Skeletal muscle satellite cell (primary cell): ENCODE results near the gene FBRS.
"Not testable (repeated sequence)": the region's sequence is repeated elsewhere in the genome, so short reads cannot be mapped to it uniquely, and the experiment has no call there.

Experiments used
- H3K27me3 ChIP-seq: 2 replicates; pipeline ENCODE4 v1.7.0; 2013; ENCODE audit warnings: low read length; ENCODE audit not compliant: control insufficient read depth, insufficient read depth
- H3K36me3 ChIP-seq: 2 replicates; pipeline ENCODE4 v1.7.0; 2013; ENCODE audit warnings: mild to moderate bottlenecking, control low read depth, low read length; ENCODE audit not compliant: insufficient read depth
- H3K4me1 ChIP-seq: 2 replicates; pipeline ENCODE4 v1.7.0; 2013; ENCODE audit warnings: low read length; ENCODE audit not compliant: control insufficient read depth, insufficient read depth
- H3K4me2 ChIP-seq: 2 replicates; pipeline ENCODE4 v1.7.0; 2013; ENCODE audit warnings: mild to moderate bottlenecking, low read length
- H3K4me3 ChIP-seq: 2 replicates; pipeline ENCODE4 v1.7.0; 2013; ENCODE audit warnings: low read length
- H3K9ac ChIP-seq: 2 replicates; pipeline ENCODE4 v1.7.0; 2013; ENCODE audit warnings: mild to moderate bottlenecking, low read depth, low read length, moderate library complexity
- H3K9me3 ChIP-seq: replicated peaks from 2 replicates; pipeline ENCODE4 v1.7.0; 2013; ENCODE audit warnings: mild to moderate bottlenecking, control low read depth, low read length

The FBRS gene

GRCh38 chr16:30692396-30693064, 34.3 kb downstream of the FBRS start:
- no peak overlapping the region for H3K9ac ChIP-seq
- H3K4me2 ChIP-seq = no peak overlapping the region
- no peak overlapping the region for H3K4me3 ChIP-seq
- H3K9me3 ChIP-seq = no peaks in the 10 kb centered on the region
- H3K27me3 ChIP-seq = no peaks in the 10 kb centered on the region
- H3K36me3 ChIP-seq = no peaks in the 10 kb centered on the region
- H3K4me1 ChIP-seq = peaks cover 3% of the 10 kb centered on the region

GRCh38 chr16:30694926-30695693, 36.9 kb downstream of the FBRS start:
- Histone ChIP-seq H3K4me1 (peaks cover 10% of the 10 kb centered on the region), H3K36me3 (peaks cover 2% of the 10 kb centered on the region), H3K9me3 (no peaks in the 10 kb centered on the region), H3K9ac (no peak overlapping the region), H3K4me3 (no peak overlapping the region), H3K27me3 (no peaks in the 10 kb centered on the region), H3K4me2 (no peak overlapping the region)

DNA sequence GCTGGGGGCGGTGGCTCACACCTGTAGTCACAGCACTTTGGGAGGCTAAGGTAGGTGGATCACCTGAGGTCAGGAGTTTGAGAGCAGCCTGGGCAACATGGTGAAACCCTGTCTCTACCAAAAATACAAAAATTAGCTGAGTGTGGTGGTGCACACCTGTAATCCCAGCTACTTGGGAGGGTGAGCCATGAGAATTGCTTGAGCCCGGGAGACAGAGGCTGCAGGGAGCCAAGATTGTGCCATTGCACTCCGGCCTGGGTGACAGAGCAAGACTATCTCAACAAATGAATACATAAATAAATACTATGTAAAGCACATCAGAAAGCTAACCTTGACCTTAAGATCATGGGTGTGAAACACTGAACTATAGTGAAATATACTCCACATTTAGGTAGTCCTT, 38.4 kb downstream of the FBRS start:
- not testable (repeated sequence) for H3K4me3 ChIP-seq, H3K4me2 ChIP-seq, H3K9me3 ChIP-seq, H3K27me3 ChIP-seq, H3K9ac ChIP-seq
- Histone ChIP-seq H3K4me1 (peaks cover 19% of the 10 kb centered on the region), H3K36me3 (peaks cover 18% of the 10 kb centered on the region)

DNA sequence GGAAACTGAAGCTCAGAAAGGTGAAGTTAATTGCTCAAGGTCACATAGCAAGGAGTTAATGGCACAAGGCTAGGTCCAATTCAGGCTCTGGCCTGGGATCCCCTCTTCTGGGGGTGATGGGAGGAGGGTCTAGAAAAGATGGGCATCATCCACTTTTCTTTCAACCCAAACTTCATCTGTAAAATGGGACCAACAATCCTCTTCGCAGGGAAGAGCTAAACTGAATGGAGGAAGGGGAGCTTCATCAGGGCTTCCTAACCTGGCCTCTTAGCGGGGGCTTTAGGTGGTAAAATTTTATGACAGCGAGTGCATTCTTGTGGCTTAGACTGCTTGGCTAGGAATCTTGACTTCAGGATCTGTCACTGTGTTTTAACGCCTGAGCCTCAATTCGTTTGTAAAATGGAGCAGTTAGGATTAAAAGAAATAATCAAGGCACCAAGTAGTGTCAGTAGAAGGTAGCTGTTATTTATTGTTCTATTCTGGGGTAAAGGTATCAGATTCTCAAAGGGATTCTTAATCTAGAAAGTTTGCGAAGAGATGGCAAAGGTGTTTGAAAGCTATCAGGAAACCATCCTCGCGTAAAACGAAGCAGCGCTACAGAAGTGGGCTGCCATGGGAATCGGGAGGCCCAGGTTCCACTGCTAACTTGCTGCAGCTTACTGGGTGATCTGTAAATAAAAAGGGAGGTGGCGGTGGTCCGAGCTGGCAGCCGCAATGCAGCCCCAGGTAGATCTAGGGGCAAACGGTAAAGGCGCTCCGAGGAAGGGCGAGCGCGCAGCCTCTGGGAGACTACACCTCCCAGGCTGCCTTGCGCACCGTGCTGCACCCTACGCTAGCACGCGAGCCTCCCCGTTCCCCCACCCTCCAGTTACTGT, 39.3 kb downstream of the FBRS start:
- H3K36me3 ChIP-seq = peaks cover 19% of the 10 kb centered on the region
- H3K4me2 ChIP-seq = peak overlapping the region; percentile 96
- no peaks in the 10 kb centered on the region for H3K9me3 ChIP-seq
- peaks cover 19% of the 10 kb centered on the region for H3K4me1 ChIP-seq
- H3K9ac ChIP-seq = peak overlapping the region; percentile 100
- no peaks in the 10 kb centered on the region for H3K27me3 ChIP-seq
- peak overlapping the region; percentile 98 for H3K4me3 ChIP-seq

DNA sequence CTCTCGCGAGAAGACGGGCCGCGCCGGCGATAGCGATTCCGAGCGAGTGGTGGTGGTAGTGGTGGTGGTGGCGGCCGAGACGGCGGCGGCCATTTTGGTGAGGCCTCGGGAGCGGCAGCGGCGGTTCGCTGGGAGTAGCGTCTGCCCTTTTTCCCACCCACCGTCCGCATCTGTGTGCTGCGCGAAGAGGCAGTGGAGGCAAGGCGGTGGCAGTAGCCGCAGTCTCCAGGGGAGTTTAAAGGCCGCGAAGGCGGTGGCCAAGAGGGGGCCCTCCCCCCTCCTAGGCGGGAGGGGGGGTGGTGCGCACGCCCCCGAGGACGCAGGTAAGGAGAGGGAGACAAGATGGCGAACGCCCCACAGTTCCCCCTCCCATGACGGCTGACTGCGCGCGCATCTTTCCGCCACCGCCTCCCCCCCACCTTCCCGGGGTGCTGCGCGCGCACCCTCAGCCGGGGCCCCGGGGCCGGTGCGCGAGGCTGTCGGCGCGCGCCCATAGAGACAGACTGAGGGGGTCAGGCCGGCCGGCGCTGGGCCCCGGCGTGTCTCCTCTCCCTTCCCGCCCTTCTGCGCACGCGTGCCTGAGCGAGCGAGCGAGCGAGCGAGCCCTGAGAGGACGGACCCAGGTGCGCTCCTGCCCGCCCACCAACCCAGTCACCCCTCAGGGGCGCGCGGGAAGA, 40.0 kb downstream of the FBRS start:
- Histone ChIP-seq H3K4me2 (peak overlapping the region; percentile 96), H3K36me3 (peaks cover 22% of the 10 kb centered on the region), H3K4me1 (peaks cover 19% of the 10 kb centered on the region), H3K27me3 (no peaks in the 10 kb centered on the region), H3K9me3 (no peaks in the 10 kb centered on the region), H3K9ac (peak overlapping the region; percentile 100), H3K4me3 (peak overlapping the region; percentile 98)

DNA sequence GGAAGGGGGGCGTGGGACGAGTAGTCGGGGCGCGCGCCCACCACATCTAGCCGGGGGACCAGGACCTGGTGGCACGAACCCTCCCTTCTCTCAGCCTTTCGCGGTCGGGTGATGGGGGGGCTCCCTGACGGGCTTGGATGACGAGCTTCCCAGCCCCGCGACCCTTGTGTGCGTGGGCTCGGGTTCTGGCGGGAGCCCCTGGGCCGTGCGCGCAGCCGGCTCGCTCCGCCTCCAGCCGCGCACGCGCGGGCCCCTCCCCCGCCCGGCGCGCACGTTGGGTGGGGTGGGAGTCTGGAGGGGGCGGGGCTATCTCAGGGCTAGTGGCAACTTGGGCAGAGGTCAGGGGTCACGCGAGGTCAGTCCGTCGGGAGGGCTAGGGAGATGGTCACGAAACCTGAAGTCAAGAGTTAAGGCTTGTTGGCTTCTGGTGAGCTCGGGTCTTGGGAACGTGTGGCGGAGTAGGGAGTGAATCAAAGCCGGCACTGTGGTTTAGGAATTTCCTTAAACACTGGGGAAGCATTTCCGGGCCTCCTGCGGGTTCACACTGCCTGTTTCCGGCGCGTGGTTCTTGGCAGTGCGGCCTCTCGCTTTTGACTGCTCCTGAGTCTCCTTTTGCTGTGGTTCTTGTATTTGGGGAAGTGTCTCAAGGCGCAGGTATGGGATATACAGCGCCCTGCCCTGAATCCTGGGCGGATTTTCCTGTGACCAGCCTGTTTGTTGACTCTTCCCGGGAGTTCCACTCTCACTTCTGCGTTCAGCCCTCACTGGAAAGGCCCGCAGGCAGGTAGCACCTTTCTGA, 40.8 kb downstream of the FBRS start, which contains the start of gene SRCAP:
Gene SRCAP, plus strand, starts transcription at position 356 of the 799 bp plus-strand sequence. CDS start 1,654 bp downstream, outside the sequence.
- Histone ChIP-seq H3K9ac (peak within 1 kb of the TSS; percentile 100), H3K9me3 (no peaks in the 10 kb centered on the region), H3K4me1 (peaks cover 19% of the 10 kb centered on the region), H3K36me3 (peaks cover 26% of the 10 kb centered on the region), H3K4me2 (peak within 1 kb of the TSS; percentile 96), H3K27me3 (no peaks in the 10 kb centered on the region), H3K4me3 (peak within 1 kb of the TSS; percentile 98)

DNA sequence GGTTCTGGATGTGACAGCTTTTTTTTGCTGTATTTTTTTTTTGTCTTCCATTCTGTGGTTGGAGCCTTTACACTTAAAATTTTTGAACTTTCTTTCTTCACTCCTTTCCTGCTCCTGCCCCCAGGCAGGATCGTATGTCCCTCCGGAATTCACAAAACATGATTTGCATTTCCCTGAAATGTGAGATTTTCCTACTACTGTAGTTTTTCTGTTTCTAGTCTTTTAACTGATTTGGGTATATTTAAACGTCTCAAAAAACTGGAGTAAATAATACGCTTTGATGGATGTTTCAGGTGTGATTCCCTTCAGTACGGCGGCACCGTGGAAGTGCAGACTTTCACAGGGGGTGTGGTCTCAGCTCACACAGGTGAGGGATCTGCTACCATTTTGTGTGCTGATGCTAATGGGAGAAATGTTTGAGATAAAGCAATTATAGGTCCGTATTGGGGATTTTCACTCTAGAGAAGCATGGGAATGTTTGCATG, 41.4 kb downstream of the FBRS start:
- H3K4me2 ChIP-seq = peak overlapping the region; percentile 96
- H3K27me3 ChIP-seq = no peaks in the 10 kb centered on the region
- no peaks in the 10 kb centered on the region for H3K9me3 ChIP-seq
- peaks cover 32% of the 10 kb centered on the region for H3K36me3 ChIP-seq
- H3K4me1 ChIP-seq = peaks cover 19% of the 10 kb centered on the region
- H3K4me3 ChIP-seq = peak overlapping the region; percentile 98
- peak overlapping the region; percentile 100 for H3K9ac ChIP-seq

GRCh38 chr16:30700491-30700890, 42.3 kb downstream of the FBRS start:
- peak overlapping the region; percentile 100 for H3K9ac ChIP-seq
- peaks cover 19% of the 10 kb centered on the region for H3K4me1 ChIP-seq
- no peaks in the 10 kb centered on the region for H3K27me3 ChIP-seq
- H3K4me2 ChIP-seq = peak overlapping the region; percentile 96
- H3K9me3 ChIP-seq = no peaks in the 10 kb centered on the region
- peak overlapping the region; percentile 98 for H3K4me3 ChIP-seq
- H3K36me3 ChIP-seq = peaks cover 39% of the 10 kb centered on the region

- H3K27me3 ChIP-seq = no peaks in the 10 kb centered on the region
- H3K4me3 ChIP-seq = peak overlapping the region; percentile 98
- H3K9ac ChIP-seq = peak overlapping the region; percentile 100
- no peaks in the 10 kb centered on the region for H3K9me3 ChIP-seq
- H3K4me2 ChIP-seq = peak overlapping the region; percentile 96
- H3K4me1 ChIP-seq = peaks cover 19% of the 10 kb centered on the region
- peaks cover 44% of the 10 kb centered on the region for H3K36me3 ChIP-seq
These were observed 42.7 kb downstream of the FBRS start for GRCh38 chr16:30700971-30701370.

DNA sequence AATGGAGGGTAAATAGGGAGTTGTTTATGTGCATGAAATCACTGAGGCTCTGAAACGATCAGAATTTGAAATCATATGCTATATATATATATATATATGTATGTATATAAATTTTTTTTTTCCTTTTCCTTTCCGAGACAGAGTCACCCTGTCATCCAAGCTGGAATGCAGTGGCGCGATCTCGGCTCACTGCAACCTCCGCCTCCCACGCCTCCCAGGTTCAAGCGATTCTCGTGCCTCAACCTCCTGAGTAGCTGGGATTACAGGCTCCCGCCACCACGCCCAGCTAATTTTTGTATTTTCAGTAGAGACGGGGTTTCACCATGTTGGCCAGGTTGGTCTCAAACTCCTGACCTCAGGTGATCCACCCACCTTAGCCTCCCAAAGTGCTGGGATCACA, 44.8 kb downstream of the FBRS start:
- H3K9me3 ChIP-seq, H3K4me3 ChIP-seq, H3K9ac ChIP-seq, H3K4me2 ChIP-seq, H3K27me3 ChIP-seq: not testable (repeated sequence)
- H3K4me1 ChIP-seq = peaks cover 14% of the 10 kb centered on the region
- H3K36me3 ChIP-seq = peaks cover 65% of the 10 kb centered on the region
